GM18511 (cell line): Measurements from ENCODE around the gene SPOCK2.

Experiments used
- ATAC-seq: cut with Tn5 transposase; IDR thresholded peaks from one replicate; pipeline ENCODE4 v1.9.1; 2021; ENCODE audit warnings: mild to moderate bottlenecking, moderate library complexity; ENCODE audit not compliant: unreplicated experiment

SPOCK2 gene

GRCh38 chr10:72058989-72059842, 29.1 kb downstream of the SPOCK2 start:
- no peak for ATAC-seq

- no peak for ATAC-seq
Observed at GRCh38 chr10:72058347-72058898, 29.9 kb downstream of the SPOCK2 start.

- no peak for ATAC-seq
Observed at GRCh38 chr10:72056932-72057751, 31.2 kb downstream of the SPOCK2 start.

DNA sequence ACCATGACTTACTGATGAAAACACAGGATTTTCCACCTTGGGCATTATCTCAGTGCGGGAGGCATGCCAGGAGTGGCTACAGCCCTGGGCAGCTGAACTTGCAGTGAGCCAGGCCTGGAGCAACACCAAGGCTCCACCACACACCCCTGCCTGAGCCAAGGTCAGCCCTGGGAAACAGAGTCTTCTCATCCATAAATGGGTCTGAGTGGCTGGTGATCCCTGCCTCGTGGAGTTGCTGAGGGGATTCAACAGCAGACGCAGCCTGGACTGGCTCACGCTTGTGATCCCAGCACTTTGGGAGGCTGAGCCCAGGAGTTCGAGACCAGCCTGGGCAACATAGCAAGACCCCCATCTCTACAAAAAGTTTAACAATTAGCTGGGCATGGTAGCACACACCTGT, 32.2 kb downstream of the SPOCK2 start:
- ATAC-seq: no peak

DNA sequence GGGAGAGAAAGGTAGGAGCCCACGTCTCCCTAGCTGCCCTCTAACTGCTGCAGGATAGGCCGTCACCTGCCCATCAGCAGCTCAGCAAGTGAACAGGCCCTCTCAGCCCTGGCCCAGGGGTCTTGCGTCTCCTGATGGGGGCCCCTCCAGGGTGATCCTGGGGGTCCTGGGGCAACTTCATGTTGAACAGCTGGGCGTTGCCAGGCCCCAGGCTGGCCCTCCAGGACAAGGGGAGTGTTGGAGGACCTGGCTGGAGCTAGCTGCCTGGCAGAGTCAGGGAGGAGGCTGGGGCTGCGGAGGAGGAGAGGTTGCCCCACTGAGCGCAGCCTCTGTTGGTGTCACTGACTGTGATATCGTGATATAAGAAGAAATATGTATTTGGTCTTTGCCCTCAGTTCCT, 34.7 kb downstream of the SPOCK2 start:
- ATAC-seq: no peak

DNA sequence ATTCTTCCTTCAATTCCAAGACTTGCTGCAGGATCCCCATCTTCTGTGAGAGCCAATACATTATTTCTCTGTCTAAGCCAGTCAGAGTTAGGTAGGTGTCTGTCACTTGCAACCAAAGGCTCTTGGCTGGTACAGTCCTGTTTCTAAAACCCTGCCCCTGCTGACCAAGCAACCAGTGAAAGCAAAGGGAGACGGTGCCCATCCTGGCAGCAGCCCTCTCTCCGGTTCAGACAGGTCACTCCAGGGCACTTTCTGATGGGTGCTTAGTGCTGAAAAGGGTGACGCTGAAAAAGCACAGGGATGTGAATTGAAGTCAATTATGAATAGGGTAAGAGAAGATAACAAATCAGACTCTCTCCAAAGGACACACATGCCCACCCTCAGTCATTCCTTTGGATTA, 37.5 kb downstream of the SPOCK2 start:
- ATAC-seq: no peak

- ATAC-seq: no peak
Observed at GRCh38 chr10:72049969-72050781, 38.2 kb downstream of the SPOCK2 start.

DNA sequence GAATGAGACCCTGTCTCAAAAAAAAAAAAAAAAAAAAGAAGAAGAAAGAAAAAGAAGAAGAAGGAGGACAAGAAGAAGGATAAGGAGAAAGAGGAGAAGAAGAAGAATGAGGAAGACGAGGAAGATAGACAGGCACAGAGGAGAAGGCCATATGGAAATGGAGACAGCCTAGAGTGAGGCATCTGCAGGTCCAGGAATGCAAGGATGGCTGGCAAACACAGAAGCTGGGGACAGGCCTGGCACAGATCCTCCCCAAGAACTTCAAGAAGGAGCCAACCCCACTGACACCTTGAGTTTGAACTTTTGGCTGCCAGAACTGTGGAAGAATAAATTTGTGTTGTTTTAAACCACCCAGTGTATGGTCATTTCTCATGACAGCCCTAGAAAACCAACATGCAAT, 38.9 kb downstream of the SPOCK2 start:
- no peak for ATAC-seq

GRCh38 chr10:72048450-72049124, 39.8 kb downstream of the SPOCK2 start:
- ATAC-seq: peak; percentile 58

DNA sequence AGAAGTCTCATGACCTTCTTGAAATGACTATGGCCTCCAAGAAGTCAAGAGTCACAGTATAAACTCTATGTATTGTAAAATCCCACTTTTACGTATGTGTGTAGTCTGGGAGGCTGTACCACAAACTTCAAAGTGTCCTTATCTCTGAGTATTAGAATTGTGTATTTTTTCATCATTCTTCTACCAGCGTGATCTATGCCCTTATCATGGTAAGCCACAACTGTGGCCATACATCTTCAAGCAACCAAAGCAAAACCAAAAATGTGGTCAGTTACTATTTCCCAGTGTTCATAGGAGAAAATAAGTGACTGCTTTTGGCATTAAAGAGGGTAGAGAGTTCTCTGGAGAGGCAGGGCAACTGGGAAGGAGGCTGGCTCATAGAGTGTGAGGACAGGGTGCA, 42.8 kb downstream of the SPOCK2 start:
- no peak for ATAC-seq

DNA sequence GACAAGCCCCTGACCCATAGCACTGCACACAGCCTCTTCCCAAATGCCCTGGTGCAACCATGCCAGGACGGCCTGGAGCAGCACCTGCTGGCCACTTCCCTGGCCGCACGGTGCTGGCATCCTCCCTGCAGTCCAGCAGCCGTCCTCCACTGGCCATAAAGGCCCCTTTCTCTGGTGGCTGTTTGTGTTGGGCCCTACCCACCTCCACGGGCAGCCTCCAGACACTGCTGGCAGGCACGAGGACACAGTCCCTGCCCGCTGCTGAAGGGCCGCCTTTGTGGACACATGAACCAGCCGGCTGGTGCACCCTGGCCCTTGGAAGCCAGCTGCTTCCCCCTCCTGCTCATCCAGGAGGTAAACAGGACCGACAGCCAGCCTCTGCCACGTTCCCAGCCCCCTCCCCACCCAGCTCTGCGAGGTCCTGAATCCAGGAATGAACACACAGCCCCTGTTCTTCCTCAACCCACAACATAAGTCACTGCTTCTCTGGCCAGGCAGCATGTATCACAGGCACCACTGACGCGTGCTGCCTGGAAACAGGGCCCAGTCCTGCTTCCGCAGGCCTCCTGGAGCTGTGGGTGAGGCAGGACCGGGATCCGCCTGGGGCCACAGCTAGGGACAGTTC, 43.8 kb downstream of the SPOCK2 start:
- ATAC-seq: no peak

GRCh38 chr10:72043016-72043834, 45.1 kb downstream of the SPOCK2 start:
- no peak for ATAC-seq

DNA sequence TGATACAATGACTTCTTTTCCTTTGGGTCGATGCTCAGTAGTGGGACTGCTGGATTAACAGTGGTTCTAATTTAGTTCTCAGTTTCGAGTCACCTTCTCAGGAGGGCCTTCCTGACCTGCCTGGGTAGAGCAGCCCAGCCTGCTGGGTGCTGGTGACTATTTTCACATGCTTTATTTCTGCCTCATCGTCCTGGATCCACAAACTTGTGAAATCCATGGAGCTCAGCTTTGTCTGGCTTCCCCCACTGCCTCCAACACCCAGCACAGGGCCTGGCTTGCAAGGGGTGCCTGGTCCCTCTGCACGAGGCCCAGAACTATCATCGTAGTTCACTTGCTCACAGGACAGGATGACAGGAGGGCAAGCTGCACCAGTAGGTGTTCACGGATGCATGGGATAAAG, 46.9 kb downstream of the SPOCK2 start:
- no peak for ATAC-seq

- ATAC-seq: no peak
Observed at GRCh38 chr10:72039377-72039776, 49.0 kb downstream of the SPOCK2 start.

DNA sequence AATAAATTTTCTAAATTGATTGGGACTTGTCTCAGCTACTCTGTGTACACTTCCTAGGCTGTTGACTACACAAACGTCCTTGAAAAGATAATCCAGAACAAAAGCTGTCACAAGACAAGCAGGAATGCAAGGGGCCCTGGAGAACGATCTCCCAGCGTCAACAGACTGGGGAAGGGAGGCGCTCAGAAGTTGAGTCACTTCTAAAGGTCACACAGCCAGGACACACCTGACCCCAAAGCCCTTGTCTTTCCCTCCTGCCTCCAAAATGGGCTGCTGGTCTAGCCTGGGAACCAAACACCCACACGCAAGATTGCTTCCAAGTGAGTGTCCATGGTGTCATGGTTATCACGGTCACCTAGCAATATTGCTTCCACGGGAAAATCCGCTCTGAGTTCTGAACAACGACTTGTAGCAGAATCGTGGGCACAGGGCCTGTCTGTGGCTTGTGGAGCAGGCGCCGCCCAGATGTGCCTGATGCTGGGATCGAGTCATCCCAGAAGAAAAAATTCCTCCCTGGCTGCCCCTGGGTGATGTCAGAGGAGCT, 49.8 kb downstream of the SPOCK2 start:
- no peak for ATAC-seq

GRCh38 chr10:72037811-72038210, 50.5 kb downstream of the SPOCK2 start:
- no peak for ATAC-seq

DNA sequence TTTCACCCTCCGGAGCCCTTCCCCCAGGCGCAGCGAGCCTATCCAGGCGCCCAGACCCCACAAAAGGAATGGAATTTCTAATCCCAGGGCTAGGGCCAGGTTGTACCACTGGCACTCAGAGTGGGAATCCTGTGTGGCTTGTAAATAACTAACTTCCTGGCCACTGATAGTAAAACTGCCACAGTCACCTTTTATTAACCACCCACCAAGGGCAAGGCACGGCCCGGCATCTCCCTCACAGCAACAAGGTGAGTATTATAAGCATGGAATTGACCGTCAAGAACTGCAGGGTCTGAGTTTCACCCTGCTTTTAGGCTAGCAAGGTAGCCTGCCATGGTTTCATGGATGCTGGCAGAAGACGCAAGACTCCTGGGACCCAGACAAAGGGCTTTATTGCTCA, 51.1 kb downstream of the SPOCK2 start:
- no peak for ATAC-seq

DNA sequence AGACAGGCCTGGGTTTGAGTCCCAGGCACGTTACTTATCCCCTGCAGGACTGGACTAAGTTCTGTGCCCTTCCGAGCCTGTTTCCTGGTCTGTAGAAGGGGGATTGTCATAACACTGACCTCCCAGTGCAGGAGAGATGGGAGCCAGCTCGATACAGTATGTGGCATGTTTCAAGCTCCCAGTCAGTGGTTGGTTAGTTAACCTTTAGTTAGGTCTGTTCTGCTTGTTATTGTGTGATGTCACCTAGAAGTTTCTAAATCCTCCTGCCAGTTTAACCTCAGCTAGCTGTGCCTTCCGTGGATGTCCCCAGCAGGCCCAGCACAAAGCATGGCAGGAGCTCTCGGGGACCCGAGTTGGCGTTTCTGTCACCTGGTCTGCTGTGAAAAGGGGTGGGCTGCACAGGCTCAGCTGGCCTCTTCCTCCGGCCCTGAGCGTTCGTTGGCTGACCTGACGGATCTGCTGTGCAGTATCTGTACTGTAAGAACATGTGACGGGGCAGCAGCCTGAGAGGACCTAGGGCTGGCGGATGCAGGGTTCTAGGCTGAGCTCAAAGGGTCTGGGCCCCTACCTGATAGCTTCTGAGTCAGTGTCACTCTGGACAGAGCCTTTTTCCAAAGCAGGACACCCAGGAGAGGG, 53.0 kb downstream of the SPOCK2 start:
- ATAC-seq: no peak
